Endothelial cell of umbilical vein (primary cell): Measurements from ENCODE around the gene LTO1. TPM values are rescaled to one million over a fixed set of nuclear protein-coding genes. Genes with fewer than 3 reads are reported as not detected.

ENCODE experiments used
- BruUV-seq: library from RNA; stranded (reverse); fragments of 400-500 nt; replicated peaks from 2 replicates; lab custom pipeline; 2021; lab: Mats Ljungman, UMichigan
- CTCF ChIA-PET: fragments of 300-600, 350-600 bp; sonication (Branson Sonifier 250); formaldehyde crosslinking; loops from one replicate; lab custom pipeline; 2021; ENCODE audit warnings: antibody characterized with exemption, inconsistent platforms; lab: Charles Lee
- POLR2A ChIA-PET: fragments of 300-600, 350-600 bp; sonication (Branson Sonifier 250); formaldehyde crosslinking; loops from one replicate; lab custom pipeline; 2021; ENCODE audit warnings: antibody characterized with exemption, inconsistent platforms; lab: Charles Lee
- DNase-seq: peaks from one replicate; pipeline ENCODE4 v3.0.0-alpha.2; 2011; ENCODE audit warnings: low read depth, low spot score
- FAIRE-seq: peaks from 2 replicates; lab custom pipeline; 2011; peaks lifted over from hg19 to GRCh38; lab: Jason Lieb, UNC
- H2AFZ ChIP-seq: 2 replicates; pipeline ENCODE4 v1.6.0; 2012; ENCODE audit warnings: low read depth, low read length, control low read depth, inconsistent platforms
- H3K27ac ChIP-seq: 2 replicates; pipeline ENCODE4 v1.5.1; 2011; ENCODE audit warnings: low read depth, mild to moderate bottlenecking, control low read depth, low read length, moderate library complexity; ENCODE audit not compliant: insufficient read depth
- H3K27me3 ChIP-seq, 2 experiments: 2 replicates each; pipeline versions ENCODE4 v1.6.0 to v1.6.1; 2011; ENCODE audit warnings: low read length in 2 of 2, mixed read lengths in 1 of 2; ENCODE audit not compliant: control insufficient read depth in 2 of 2, insufficient read depth in 2 of 2
- H3K36me3 ChIP-seq, 2 experiments: 2 replicates in 1 of 2; 3 replicates in 1 of 2; pipeline ENCODE4 v1.5.1; 2011; ENCODE audit warnings: low read length in 2 of 2, mild to moderate bottlenecking in 1 of 2, moderate library complexity in 1 of 2; ENCODE audit not compliant: control insufficient read depth in 2 of 2, insufficient read depth in 2 of 2; ENCODE audit errors: extremely low read depth in 1 of 2
- H3K4me1 ChIP-seq: 3 replicates; pipeline ENCODE4 v1.5.1; 2011; ENCODE audit warnings: mild to moderate bottlenecking, low read length; ENCODE audit not compliant: control insufficient read depth, insufficient read depth; ENCODE audit errors: extremely low read depth
- H3K4me2 ChIP-seq: 2 replicates; pipeline ENCODE4 v1.6.1; 2011; ENCODE audit warnings: low read length, control low read depth, mixed read lengths; ENCODE audit not compliant: insufficient read depth
- H3K4me3 ChIP-seq, 3 experiments: fragments of 200-600 bp in 1 of 3; sonication (generic), shearing (Covaris generic) in 1 of 3; replicated peaks in 1 of 3; 2 replicates each; pipeline ENCODE4 v1.5.1; 2011 to 2016; ENCODE audit warnings: control low read depth in 3 of 3, low read length in 3 of 3, mild to moderate bottlenecking in 2 of 3, inconsistent platforms in 1 of 3, low read depth in 1 of 3, moderate library complexity in 1 of 3; ENCODE audit not compliant: insufficient read depth in 1 of 3
- H3K79me2 ChIP-seq: 2 replicates; pipeline ENCODE4 v1.6.0; 2012; ENCODE audit warnings: low read length, inconsistent platforms; ENCODE audit not compliant: control insufficient read depth, insufficient read depth
- H3K9ac ChIP-seq: replicated peaks from 2 replicates; pipeline ENCODE3; 2011; ENCODE audit warnings: low read length, control low read depth; ENCODE audit not compliant: insufficient read depth; ENCODE audit errors: extremely low read depth
- H3K9me1 ChIP-seq: replicated peaks from 3 replicates; pipeline ENCODE4 v1.6.0; 2011; ENCODE audit warnings: mild to moderate bottlenecking, low read length; ENCODE audit not compliant: control insufficient read depth, insufficient read depth; ENCODE audit errors: extremely low read depth
- H3K9me3 ChIP-seq: replicated peaks from 2 replicates; pipeline ENCODE4 v1.5.1; 2012; ENCODE audit warnings: low read length, inconsistent platforms; ENCODE audit not compliant: control insufficient read depth, insufficient read depth
- H4K20me1 ChIP-seq: replicated peaks from 2 replicates; pipeline ENCODE3; 2011; ENCODE audit warnings: mild to moderate bottlenecking, low read length; ENCODE audit not compliant: control insufficient read depth, insufficient read depth; ENCODE audit errors: extremely low read depth
- CTCF ChIP-seq, 2 donors: IDR thresholded peaks; 1 replicate in 1 of 2; 2 replicates in 1 of 2; pipeline ENCODE4 v1.5.1; 2011; ENCODE audit warnings: low read length in 2 of 2, mild to moderate bottlenecking in 2 of 2, moderate library complexity in 2 of 2, control low read depth in 1 of 2, inconsistent platforms in 1 of 2, low read depth in 1 of 2; ENCODE audit not compliant: insufficient read depth in 1 of 2; ENCODE audit errors: extremely low read depth in 1 of 2
- EZH2 ChIP-seq: IDR thresholded peaks from 2 replicates; pipeline ENCODE4 v1.6.1; 2012; ENCODE audit warnings: borderline replicate concordance, low read depth, mild to moderate bottlenecking, moderate library complexity, low read length, inconsistent platforms; ENCODE audit not compliant: severe bottlenecking
- POLR2AphosphoS5 ChIP-seq: IDR thresholded peaks from 2 replicates; pipeline ENCODE4 v1.6.1; 2012; ENCODE audit warnings: low read depth, mild to moderate bottlenecking, control low read depth, low read length, moderate library complexity; ENCODE audit not compliant: insufficient read depth
- dilution Hi-C: fragments of 300-500 bp; cut with MboI; formaldehyde crosslinking; loops from one replicate; pipeline ENCODE4 v1.15.0; 2019; ENCODE audit warnings: low sequenced_read_pairs; ENCODE audit not compliant: extremely low pct_ligation_motif_present
- intact Hi-C: fragments of 100-400 bp; cut with micrococcal nuclease; formaldehyde crosslinking; loops from one replicate; pipeline ENCODE4 v1.10.0; 2022
- polyA plus RNA-seq, 4 experiments: library from polyadenylated mRNA; depleted of rRNA in 3 of 4; stranded (reverse) in 3 of 4; unstranded in 1 of 4; fragments of >200 nt; gene quantifications; 2 replicates each; pipeline versions ENCODE4 v1.2.1 to v1.2.3, GENCODE V29; 2011 to 2012; ENCODE audit warnings: missing spikeins in 1 of 4
- total RNA-seq: library from RNA; stranded (reverse); gene quantifications from 2 replicates; pipeline ENCODE4 v1.2.3, GENCODE V29; 2021

The LTO1 gene
- total and polyA plus RNA-seq, 2 donors (not counting 3 experiments of a cell fraction or from before 2014, with no cell fraction given), result 26.8 to 30.9 TPM

- H3K9me1 ChIP-seq, result no peaks in the 10 kb centered on the region
- peaks cover 9 to 21% of the 10 kb centered on the region in 2 experiments for H3K36me3 ChIP-seq
- intact Hi-C loops (loop anchor here (1.0 to 2.0 kb wide), 5 partner anchors 28 to 542 kb away; no protein-coding TSS in a partner anchor), dilution Hi-C loops (no loop called here)
- H3K4me2 ChIP-seq, result peak overlapping the region; percentile 40
- CTCF ChIA-PET, result interaction anchor here (1.0 to 6.3 kb wide), 15 partner anchors 9 to 540 kb away, joined by 3 to 154 read pairs (median 4); partner anchors contain the start of gene MYEOV
- no peaks in the 10 kb centered on the region for H3K27me3 ChIP-seq
- POLR2A ChIA-PET, result interaction anchor here (1.4 kb wide), 1 partner anchor 199 kb away, joined by 4 read pairs; no protein-coding TSS in a partner anchor
- FAIRE-seq, result peak; percentile 44
- TF ChIP-seq POLR2AphosphoS5 (peak; percentile 87), CTCF (IDR thresholded peaks at IDR 0.05; ENCODE audit: extremely low read depth in 1 of 2, insufficient read depth in 1 of 2, low read depth in 1 of 2, low read length in 2 of 2) (peak; percentile 88 to 91), EZH2 (no peak)
- H3K9me3 ChIP-seq, result no peaks in the 10 kb centered on the region
- peaks cover 29% of the 10 kb centered on the region for H3K4me1 ChIP-seq
- peaks cover 76% of the 10 kb centered on the region for H3K79me2 ChIP-seq
- peak; percentile 77 for DNase-seq
- no TSS peak for BruUV-seq
- peak overlapping the region; percentile 52 to 90 (median 61) for H3K4me3 ChIP-seq
- H3K9ac ChIP-seq, result peak overlapping the region; percentile 92
- H2AFZ ChIP-seq, result no peak overlapping the region
- peak overlapping the region; percentile 67 for H3K27ac ChIP-seq
- H4K20me1 ChIP-seq, result no peaks in the 10 kb centered on the region
Observed at GRCh38 chr11:69642913-69643632, 32.1 kb downstream of the LTO1 start.
